Upper lobe of right lung (tissue), 1 donor: Measurements from ENCODE around the gene EWSR1. TPM values are rescaled to one million over a fixed set of nuclear protein-coding genes. Genes with fewer than 3 reads are reported as not detected.
A peak's percentile ranks its signal among the peaks of the same experiment; 100 is the strongest.

Source experiments
- ATAC-seq: fragments of 200-7000 bp; cut with Tn5 transposase; one replicate; pipeline ENCODE4 v1.9.1; 2020; ENCODE audit warnings: mild to moderate bottlenecking, moderate library complexity
- DNase-seq: peaks from one replicate; pipeline ENCODE4 v3.0.0-alpha.2; 2020
- H3K27ac ChIP-seq: fragments of 200-600 bp; one replicate; pipeline ENCODE4 v1.8.0; 2022
- H3K27me3 ChIP-seq: fragments of 200-600 bp; one replicate; pipeline ENCODE4 v1.8.0; 2022; ENCODE audit warnings: mild to moderate bottlenecking
- H3K36me3 ChIP-seq: fragments of 200-600 bp; one replicate; pipeline ENCODE4 v1.8.0; 2022
- H3K4me1 ChIP-seq: fragments of 200-600 bp; one replicate; pipeline ENCODE4 v1.8.0; 2022
- H3K4me3 ChIP-seq: fragments of 200-600 bp; one replicate; pipeline ENCODE4 v1.8.0; 2022; ENCODE audit warnings: mild to moderate bottlenecking
- H3K9me3 ChIP-seq: fragments of 200-600 bp; one replicate; pipeline ENCODE4 v1.8.0; 2022
- intact Hi-C: fragments of 100-400 bp; cut with DNase I; formaldehyde crosslinking; loops from one replicate; pipeline ENCODE4 v1.11.0; 2022
- total RNA-seq: library from RNA; stranded (reverse); fragmentation: NEBNext Ultra II Directional; extraction: Animal tissue kit (Norgen Biotek cat#: 25700); gene quantifications from one replicate; pipeline ENCODE4 v1.2.1, GENCODE V29; 2021
- TF ChIP-seq, protein P1 (sequence below): fragments of 200-600 bp; IDR thresholded peaks from one replicate; pipeline ENCODE4 v1.8.0; 2022; ENCODE audit warnings: antibody characterized with exemption
- donor health status: DM: no; HTN: yes; CAD: no; lungs with severe emphysema.

Gene EWSR1
- total RNA-seq, 1 donor from 2014 or later, result 149 TPM

DNA sequence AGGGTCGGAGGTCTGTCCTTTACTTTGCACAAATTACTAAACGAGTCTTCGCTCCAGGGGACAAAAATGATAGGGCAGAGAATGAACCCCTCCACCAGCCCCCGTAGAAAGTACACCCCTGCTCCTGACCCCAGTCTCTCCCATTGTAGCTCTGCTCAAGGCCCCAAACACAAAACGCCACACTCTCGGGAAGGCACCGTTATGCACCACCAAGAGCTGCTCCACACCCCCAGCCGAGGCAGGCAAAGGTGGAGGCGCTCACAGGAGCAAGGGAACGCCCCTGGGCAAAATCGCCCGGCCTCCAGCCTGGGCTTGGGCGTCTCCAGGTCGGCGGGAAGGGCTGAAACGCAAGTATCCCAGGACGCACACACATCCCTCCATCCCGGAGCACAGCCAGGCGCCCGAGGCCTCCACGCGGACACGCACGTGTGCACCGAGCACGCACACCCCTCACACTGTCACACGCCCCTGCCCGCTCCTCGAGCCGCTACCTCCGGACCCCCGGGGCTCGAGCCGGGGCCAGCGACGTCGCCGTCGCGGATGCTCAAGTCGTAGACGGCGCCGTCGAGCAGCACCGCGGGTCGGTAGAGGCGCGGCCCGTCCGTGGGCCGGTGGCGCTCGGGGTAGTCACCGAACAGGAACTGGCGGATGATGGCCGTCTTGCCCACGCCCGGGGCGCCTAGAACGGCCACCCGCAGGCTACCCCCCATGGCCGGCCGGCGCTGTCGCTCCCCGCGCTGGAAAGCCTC is 46.6 kb downstream of the EWSR1 start:
- peaks cover 42% of the 10 kb centered on the region for H3K4me1 ChIP-seq
- peak overlapping the region; percentile 21 for H3K4me3 ChIP-seq
- ATAC-seq (no peak), DNase-seq (peak; percentile 65)
- peaks cover 29% of the 10 kb centered on the region for H3K27me3 ChIP-seq
- no peaks in the 10 kb centered on the region for H3K9me3 ChIP-seq
- TF ChIP-seq, protein P1, sequence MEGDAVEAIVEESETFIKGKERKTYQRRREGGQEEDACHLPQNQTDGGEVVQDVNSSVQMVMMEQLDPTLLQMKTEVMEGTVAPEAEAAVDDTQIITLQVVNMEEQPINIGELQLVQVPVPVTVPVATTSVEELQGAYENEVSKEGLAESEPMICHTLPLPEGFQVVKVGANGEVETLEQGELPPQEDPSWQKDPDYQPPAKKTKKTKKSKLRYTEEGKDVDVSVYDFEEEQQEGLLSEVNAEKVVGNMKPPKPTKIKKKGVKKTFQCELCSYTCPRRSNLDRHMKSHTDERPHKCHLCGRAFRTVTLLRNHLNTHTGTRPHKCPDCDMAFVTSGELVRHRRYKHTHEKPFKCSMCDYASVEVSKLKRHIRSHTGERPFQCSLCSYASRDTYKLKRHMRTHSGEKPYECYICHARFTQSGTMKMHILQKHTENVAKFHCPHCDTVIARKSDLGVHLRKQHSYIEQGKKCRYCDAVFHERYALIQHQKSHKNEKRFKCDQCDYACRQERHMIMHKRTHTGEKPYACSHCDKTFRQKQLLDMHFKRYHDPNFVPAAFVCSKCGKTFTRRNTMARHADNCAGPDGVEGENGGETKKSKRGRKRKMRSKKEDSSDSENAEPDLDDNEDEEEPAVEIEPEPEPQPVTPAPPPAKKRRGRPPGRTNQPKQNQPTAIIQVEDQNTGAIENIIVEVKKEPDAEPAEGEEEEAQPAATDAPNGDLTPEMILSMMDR, result no peak
- H3K27ac ChIP-seq, result no peak overlapping the region
- H3K36me3 ChIP-seq, result no peaks in the 10 kb centered on the region
- intact Hi-C loops, result no loop called here

- peak; percentile 37 for DNase-seq
- no peak within 1 kb of the TSS for H3K27ac ChIP-seq
- H3K4me3 ChIP-seq, result peak within 1 kb of the TSS; percentile 21
- intact Hi-C loops, result no loop called here
- TF ChIP-seq, protein P1, result no peak
- no peak for ATAC-seq
- H3K27me3 ChIP-seq, result peaks cover 29% of the 10 kb centered on the region
- H3K4me1 ChIP-seq, result peaks cover 37% of the 10 kb centered on the region
- H3K9me3 ChIP-seq, result no peaks in the 10 kb centered on the region
- no peaks in the 10 kb centered on the region for H3K36me3 ChIP-seq
Measured at GRCh38 chr22:29315286-29316140, 47.4 kb downstream of the EWSR1 start, which contains the start of gene RASL10A. Gene RASL10A, minus strand, starts transcription at chr22:29315697. Its CDS starts 451 bp downstream, at chr22:29315246.

- no peak for ATAC-seq
- intact Hi-C loops, result no loop called here
- no peaks in the 10 kb centered on the region for H3K9me3 ChIP-seq
Measured at GRCh38 chr22:29316141-29316828, 48.2 kb downstream of the EWSR1 start.

DNA sequence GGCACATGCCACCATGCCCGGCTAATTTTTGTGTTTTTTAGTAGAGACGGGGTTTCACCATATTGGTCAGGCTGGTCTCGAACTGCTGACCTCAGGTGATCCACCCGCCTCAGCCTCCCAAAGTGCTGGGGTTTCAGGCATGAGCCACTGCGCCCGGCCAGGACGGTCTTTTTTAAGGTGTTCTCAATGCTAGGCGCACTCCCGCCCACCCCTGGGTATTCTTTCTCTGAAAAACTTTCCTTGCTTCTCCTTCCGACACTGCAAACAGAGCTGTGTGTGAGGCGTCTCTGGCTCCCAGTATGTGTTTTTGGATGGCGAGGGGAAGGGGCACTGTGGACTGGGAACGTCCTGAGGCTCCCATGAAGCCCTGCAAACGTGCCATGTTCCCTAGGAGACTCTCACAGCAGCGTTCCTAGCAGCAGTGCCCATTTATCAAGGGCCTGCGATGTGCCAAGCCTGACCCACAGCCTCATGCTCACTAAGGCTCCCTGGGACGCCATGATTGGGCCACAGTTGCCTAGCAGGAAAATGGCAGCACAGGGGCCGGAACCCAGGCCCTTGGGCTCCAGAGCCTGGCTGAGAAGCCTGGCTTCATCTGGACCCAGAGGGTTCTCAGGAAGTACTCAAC is 49.9 kb downstream of the EWSR1 start:
- no peak overlapping the region for H3K4me3 ChIP-seq
- H3K27me3 ChIP-seq, result peaks cover 29% of the 10 kb centered on the region
- no peaks in the 10 kb centered on the region for H3K36me3 ChIP-seq
- H3K9me3 ChIP-seq, result no peaks in the 10 kb centered on the region
- DNase-seq (no peak), ATAC-seq (no peak)
- H3K4me1 ChIP-seq, result peaks cover 25% of the 10 kb centered on the region
- TF ChIP-seq, protein P1, result no peak
- no peak overlapping the region for H3K27ac ChIP-seq
- intact Hi-C loops, result no loop called here

More at GRCh38 chr22:29316141-29316828, 48.2 kb downstream of the EWSR1 start:
- H3K27me3 ChIP-seq, result peaks cover 29% of the 10 kb centered on the region
- no peak overlapping the region for H3K4me3 ChIP-seq
- peaks cover 29% of the 10 kb centered on the region for H3K4me1 ChIP-seq
- no peak for DNase-seq
- no peak overlapping the region for H3K27ac ChIP-seq
- no peaks in the 10 kb centered on the region for H3K36me3 ChIP-seq
- TF ChIP-seq, protein P1, result no peak

GRCh38 chr22:29319072-29319471 is 51.0 kb downstream of the EWSR1 start:
- TF ChIP-seq, protein P1, result no peak
- no peaks in the 10 kb centered on the region for H3K36me3 ChIP-seq
- H3K9me3 ChIP-seq, result no peaks in the 10 kb centered on the region
- H3K27ac ChIP-seq, result no peak overlapping the region
- DNase-seq (no peak), ATAC-seq (no peak)
- no peak overlapping the region for H3K4me3 ChIP-seq
- H3K4me1 ChIP-seq, result peaks cover 17% of the 10 kb centered on the region
- peaks cover 25% of the 10 kb centered on the region for H3K27me3 ChIP-seq
- intact Hi-C loops, result no loop called here
